ENCODE results near the gene ADAM17.
"Not testable (repeated sequence)": the region's sequence is repeated elsewhere in the genome, so short reads cannot be mapped to it uniquely, and the experiment has no call there.

Gene ADAM17

DNA sequence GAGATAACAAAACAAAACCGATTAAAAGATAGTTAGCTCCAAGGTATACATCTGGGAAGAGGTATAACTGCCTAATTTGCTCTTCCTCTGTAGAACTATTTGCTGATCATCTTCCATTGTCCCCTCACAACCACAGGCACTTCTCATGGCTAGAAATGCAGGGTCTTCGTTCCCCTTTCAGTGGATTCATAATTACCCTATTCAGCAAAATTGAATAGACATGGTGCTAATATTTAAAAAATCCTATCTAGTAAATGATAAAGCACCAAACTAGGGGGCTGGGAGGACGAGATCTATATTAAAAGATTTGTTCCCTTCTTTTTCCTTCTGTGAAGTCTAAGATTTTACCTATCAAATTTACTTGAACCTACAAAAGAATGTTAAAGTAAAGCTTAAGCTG is 30.8 kb upstream of the ADAM17 start:
- Histone ChIP-seq H3K27me3 (ENCODE audit: insufficient read depth, low read length) (no peaks in the 10 kb centered on the region), H3K4me3 (ENCODE audit: low read length) (no peak overlapping the region), H3K9me3 (ENCODE audit: insufficient read depth, low read depth, low read length) (no peaks in the 10 kb centered on the region), H3K4me1 (ENCODE audit: insufficient read depth, low read length) (no peaks in the 10 kb centered on the region), H3K36me3 (ENCODE audit: insufficient read depth, low read length) (peaks cover 81% of the 10 kb centered on the region), H3K9ac (ENCODE audit: low read depth, low read length) (no peak overlapping the region), H3K27ac (ENCODE audit: low read depth, low read length) (no peak overlapping the region)
- 95% methylated on average over 2 of the region's 3 CpGs for WGBS

- no peak overlapping the region for H3K27ac ChIP-seq (ENCODE audit: low read depth, low read length)
- WGBS, result 97% methylated on average over 5 of the region's 5 CpGs
- no peaks in the 10 kb centered on the region for H3K27me3 ChIP-seq (ENCODE audit: insufficient read depth, low read length)
- no peak overlapping the region for H3K9ac ChIP-seq (ENCODE audit: low read depth, low read length)
- no peaks in the 10 kb centered on the region for H3K4me1 ChIP-seq (ENCODE audit: insufficient read depth, low read length)
- H3K9me3 ChIP-seq (ENCODE audit: insufficient read depth, low read depth, low read length), result no peaks in the 10 kb centered on the region
- H3K4me3 ChIP-seq (ENCODE audit: low read length), result no peak overlapping the region
- H3K36me3 ChIP-seq (ENCODE audit: insufficient read depth, low read length), result peaks cover 71% of the 10 kb centered on the region
These were observed 29.9 kb upstream of the ADAM17 start for GRCh38 chr2:9585486-9585885.

DNA sequence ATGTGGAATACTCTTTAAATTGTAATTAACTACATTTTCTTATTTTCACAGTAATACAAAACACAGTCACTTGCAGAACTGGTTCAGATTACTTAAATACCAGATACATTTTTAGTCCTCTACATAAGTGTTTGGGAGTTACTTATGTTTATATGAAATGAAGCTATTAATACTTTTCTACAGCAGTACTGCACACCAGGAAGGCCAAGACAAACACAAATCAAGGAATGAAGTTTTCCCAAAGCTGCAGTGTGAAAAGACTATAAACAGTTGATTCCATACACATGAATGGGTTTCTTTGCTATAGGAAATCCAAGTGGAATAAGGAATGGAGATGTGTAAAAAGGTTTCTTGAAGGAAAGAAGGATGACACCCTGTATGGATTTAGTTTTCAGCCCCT is 29.3 kb upstream of the ADAM17 start:
- not testable (repeated sequence) for H3K27me3 ChIP-seq (ENCODE audit: insufficient read depth, low read length); H3K4me3 ChIP-seq (ENCODE audit: low read length); H3K4me1 ChIP-seq (ENCODE audit: insufficient read depth, low read length); H3K27ac ChIP-seq (ENCODE audit: low read depth, low read length); H3K9ac ChIP-seq (ENCODE audit: low read depth, low read length); H3K9me3 ChIP-seq (ENCODE audit: insufficient read depth, low read depth, low read length)
- peaks cover 65% of the 10 kb centered on the region for H3K36me3 ChIP-seq (ENCODE audit: insufficient read depth, low read length)

DNA sequence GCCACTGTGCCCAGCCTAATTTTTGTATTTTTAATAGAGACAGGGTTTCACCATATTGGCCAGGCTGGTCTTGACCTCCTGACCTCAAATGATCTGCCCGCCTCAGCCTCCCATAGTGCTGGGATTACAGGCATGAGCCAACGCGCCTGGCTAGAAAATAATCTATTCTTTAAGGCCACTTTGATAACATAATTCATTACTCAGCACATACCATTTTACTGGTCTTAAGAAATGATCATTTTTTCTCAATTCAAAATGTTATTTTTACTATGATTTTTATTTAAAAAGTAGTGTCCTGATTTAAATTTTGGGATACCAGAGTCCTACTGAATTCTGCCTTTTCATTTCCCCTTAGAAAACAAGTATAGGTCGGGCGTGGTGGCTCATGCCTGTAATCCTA is 27.0 kb upstream of the ADAM17 start:
- Histone ChIP-seq H3K27me3 (ENCODE audit: insufficient read depth, low read length) (no peaks in the 10 kb centered on the region), H3K4me1 (ENCODE audit: insufficient read depth, low read length) (no peaks in the 10 kb centered on the region), H3K9me3 (ENCODE audit: insufficient read depth, low read depth, low read length) (no peaks in the 10 kb centered on the region), H3K9ac (ENCODE audit: low read depth, low read length) (no peak overlapping the region), H3K4me3 (ENCODE audit: low read length) (no peak overlapping the region), H3K36me3 (ENCODE audit: insufficient read depth, low read length) (peaks cover 44% of the 10 kb centered on the region), H3K27ac (ENCODE audit: low read depth, low read length) (no peak overlapping the region)
- 94% methylated on average over 5 of the region's 5 CpGs for WGBS

DNA sequence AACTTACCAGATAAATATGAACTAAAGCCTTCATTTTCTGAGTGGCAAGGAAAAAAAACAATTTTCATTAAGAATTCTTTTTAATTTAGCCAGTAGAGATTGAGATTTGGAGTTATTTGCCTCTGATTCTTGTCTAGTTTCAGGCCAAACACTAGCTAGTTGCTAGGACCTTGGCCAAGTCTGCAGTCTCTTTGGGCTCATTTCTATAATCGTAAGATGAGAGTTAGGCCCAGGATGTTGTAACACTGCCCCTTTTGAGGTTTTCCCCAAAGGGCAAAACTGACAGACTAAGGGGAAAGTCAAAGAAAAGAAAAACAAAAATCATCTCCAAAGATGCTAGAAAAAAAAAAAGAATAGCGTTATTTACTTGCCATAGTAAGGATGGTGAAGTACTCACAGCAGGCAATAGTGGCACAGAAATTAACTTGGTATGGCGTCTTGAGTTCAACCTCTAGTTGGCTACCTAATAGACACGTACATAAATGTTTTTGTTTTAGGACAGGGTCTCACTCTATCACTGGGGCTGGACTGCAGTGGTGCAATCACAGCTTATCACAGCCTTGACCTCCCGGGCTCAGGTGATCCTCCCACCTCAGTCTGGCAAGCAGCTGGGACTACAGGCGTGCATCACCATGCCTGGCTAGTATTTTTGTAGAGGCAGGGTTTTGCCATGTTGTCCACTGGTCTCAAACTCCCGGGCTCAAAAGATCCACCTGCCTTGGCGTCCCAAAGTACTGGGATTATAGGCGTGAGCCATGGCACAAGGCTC is 23.0 kb upstream of the ADAM17 start:
- no peak overlapping the region for H3K4me3 ChIP-seq (ENCODE audit: low read length)
- H3K4me1 ChIP-seq (ENCODE audit: insufficient read depth, low read length), result no peaks in the 10 kb centered on the region
- H3K27ac ChIP-seq (ENCODE audit: low read depth, low read length), result no peak overlapping the region
- no peaks in the 10 kb centered on the region for H3K27me3 ChIP-seq (ENCODE audit: insufficient read depth, low read length)
- peaks cover 5% of the 10 kb centered on the region for H3K36me3 ChIP-seq (ENCODE audit: insufficient read depth, low read length)
- 94% methylated on average over 9 of the region's 9 CpGs for WGBS
- H3K9ac ChIP-seq (ENCODE audit: low read depth, low read length), result no peak overlapping the region
- no peaks in the 10 kb centered on the region for H3K9me3 ChIP-seq (ENCODE audit: insufficient read depth, low read depth, low read length)

GRCh38 chr2:9574331-9574730 is 18.7 kb upstream of the ADAM17 start:
- no peaks in the 10 kb centered on the region for H3K36me3 ChIP-seq (ENCODE audit: insufficient read depth, low read length)
- H3K27ac ChIP-seq (ENCODE audit: low read depth, low read length), result no peak overlapping the region; the same call in 1 of the 2 replicates
- H3K4me1 ChIP-seq (ENCODE audit: insufficient read depth, low read length), result no peaks in the 10 kb centered on the region
- WGBS, result 87% methylated on average over 2 of the region's 2 CpGs
- H3K9me3 ChIP-seq (ENCODE audit: insufficient read depth, low read depth, low read length), result no peaks in the 10 kb centered on the region
- H3K27me3 ChIP-seq (ENCODE audit: insufficient read depth, low read length), result no peaks in the 10 kb centered on the region
- H3K4me3 ChIP-seq (ENCODE audit: low read length), result no peak overlapping the region
- no peak overlapping the region for H3K9ac ChIP-seq (ENCODE audit: low read depth, low read length)

GRCh38 chr2:9573840-9574239 is 18.2 kb upstream of the ADAM17 start:
- Histone ChIP-seq H3K4me3 (ENCODE audit: low read length) (no peak overlapping the region), H3K9ac (ENCODE audit: low read depth, low read length) (no peak overlapping the region), H3K36me3 (ENCODE audit: insufficient read depth, low read length) (no peaks in the 10 kb centered on the region), H3K27me3 (ENCODE audit: insufficient read depth, low read length) (no peaks in the 10 kb centered on the region), H3K9me3 (ENCODE audit: insufficient read depth, low read depth, low read length) (no peaks in the 10 kb centered on the region), H3K27ac (ENCODE audit: low read depth, low read length) (no peak overlapping the region), H3K4me1 (ENCODE audit: insufficient read depth, low read length) (no peaks in the 10 kb centered on the region)
- 90% methylated on average over 4 of the region's 4 CpGs for WGBS

DNA sequence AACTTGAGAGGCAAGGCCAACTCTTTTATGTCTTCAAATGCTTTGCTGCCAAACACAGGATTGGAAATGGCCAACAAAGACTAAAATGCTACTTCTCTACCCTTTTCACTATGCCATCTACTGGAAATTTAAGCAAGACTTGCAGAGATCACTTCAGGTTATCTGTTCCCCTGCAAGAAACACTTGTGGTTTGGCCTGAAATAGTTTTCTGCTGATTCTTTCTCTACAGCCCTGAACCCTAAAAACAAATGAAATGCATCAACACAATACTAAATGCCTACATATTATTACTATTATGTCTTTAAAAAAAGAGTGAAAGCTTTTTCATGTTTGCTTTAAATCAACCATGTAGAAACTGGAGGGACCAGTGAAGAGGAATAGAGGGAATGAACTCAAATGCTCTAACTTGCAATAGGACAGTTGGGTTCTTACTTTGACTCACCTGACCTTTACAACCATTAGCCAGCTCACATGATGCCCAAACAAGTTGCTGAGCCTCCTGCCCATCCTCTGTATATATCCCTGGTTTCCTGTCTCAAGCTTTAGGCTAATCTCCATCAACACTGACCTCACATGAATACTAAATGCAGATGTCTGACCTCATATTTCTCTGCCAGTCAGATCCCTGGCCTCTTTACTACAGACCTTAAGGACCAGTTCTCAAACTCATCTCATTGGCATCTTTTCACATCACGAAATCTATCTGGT is 17.5 kb upstream of the ADAM17 start:
- H3K9ac ChIP-seq (ENCODE audit: low read depth, low read length), result no peak overlapping the region
- no peaks in the 10 kb centered on the region for H3K9me3 ChIP-seq (ENCODE audit: insufficient read depth, low read depth, low read length)
- WGBS, result no CpG with 5 or more reads among the region's 1 CpG

GRCh38 chr2:9570182-9571060 is 14.8 kb upstream of the ADAM17 start:
- Histone ChIP-seq H3K27me3 (ENCODE audit: insufficient read depth, low read length) (no peaks in the 10 kb centered on the region), H3K36me3 (ENCODE audit: insufficient read depth, low read length) (no peaks in the 10 kb centered on the region), H3K9ac (ENCODE audit: low read depth, low read length) (no peak overlapping the region), H3K4me1 (ENCODE audit: insufficient read depth, low read length) (no peaks in the 10 kb centered on the region), H3K4me3 (ENCODE audit: low read length) (no peak overlapping the region), H3K27ac (ENCODE audit: low read depth, low read length) (no peak overlapping the region), H3K9me3 (ENCODE audit: insufficient read depth, low read depth, low read length) (no peaks in the 10 kb centered on the region)
- 91% methylated on average over 3 of the region's 4 CpGs for WGBS

More for the DNA sequence above, 17.5 kb upstream of the ADAM17 start:
- no peaks in the 10 kb centered on the region for H3K27me3 ChIP-seq (ENCODE audit: insufficient read depth, low read length)
- H3K4me1 ChIP-seq (ENCODE audit: insufficient read depth, low read length), result no peaks in the 10 kb centered on the region
- H3K4me3 ChIP-seq (ENCODE audit: low read length), result no peak overlapping the region
- no peaks in the 10 kb centered on the region for H3K36me3 ChIP-seq (ENCODE audit: insufficient read depth, low read length)
- H3K27ac ChIP-seq (ENCODE audit: low read depth, low read length), result no peak overlapping the region

GRCh38 chr2:9565436-9566153 is 10.0 kb upstream of the ADAM17 start:
- H3K4me1 ChIP-seq (ENCODE audit: insufficient read depth, low read length), result no peaks in the 10 kb centered on the region; the same call in 1 of the 2 replicates
- no peaks in the 10 kb centered on the region for H3K9me3 ChIP-seq (ENCODE audit: insufficient read depth, low read depth, low read length)
- H3K27me3 ChIP-seq (ENCODE audit: insufficient read depth, low read length), result no peaks in the 10 kb centered on the region
- WGBS, result 92% methylated on average over 10 of the region's 11 CpGs
- H3K9ac ChIP-seq (ENCODE audit: low read depth, low read length), result no peak overlapping the region
- H3K36me3 ChIP-seq (ENCODE audit: insufficient read depth, low read length), result no peaks in the 10 kb centered on the region
- H3K4me3 ChIP-seq (ENCODE audit: low read length), result no peak overlapping the region
- no peak overlapping the region for H3K27ac ChIP-seq (ENCODE audit: low read depth, low read length)

Data from HUES64 (cell line).